GM13976 (cell line): ENCODE measurements around the gene DLEC1.

Experiments used
- DNase-seq: peaks from one replicate; pipeline ENCODE4 v3.0.0; 2012; ENCODE audit warnings: low spot score
- CTCF ChIP-seq: IDR thresholded peaks from 2 replicates; pipeline ENCODE4 v1.5.1; 2012; ENCODE audit warnings: borderline replicate concordance, mild to moderate bottlenecking; ENCODE audit not compliant: insufficient read depth; ENCODE audit errors: extremely low read depth, missing control alignments, control extremely low read depth
- in situ Hi-C: fragments of 300-500 bp; cut with MboI; formaldehyde crosslinking; loops from one replicate; pipeline ENCODE4 v1.12.0; 2022; ENCODE audit warnings: low sequenced_read_pairs, mixed read lengths, inconsistent platforms; ENCODE audit not compliant: unreplicated experiment

DLEC1 gene

GRCh38 chr3:38089163-38089562 is 50.2 kb downstream of the DLEC1 start:
- in situ Hi-C loops: no loop called here
- TF ChIP-seq CTCF: no peak
- DNase-seq: no peak

- no peak for TF ChIP-seq CTCF
- in situ Hi-C loops: no loop called here
- DNase-seq: no peak
Measured at GRCh38 chr3:38090453-38090852, 51.4 kb downstream of the DLEC1 start.

- TF ChIP-seq CTCF: no peak
- in situ Hi-C loops: no loop called here
- DNase-seq: no peak
Measured at GRCh38 chr3:38094999-38095398, 56.0 kb downstream of the DLEC1 start.

GRCh38 chr3:38095669-38096483 is 56.9 kb downstream of the DLEC1 start:
- TF ChIP-seq CTCF: no peak
- in situ Hi-C loops: no loop called here
- DNase-seq: no peak

GRCh38 chr3:38097446-38098375 is 58.7 kb downstream of the DLEC1 start:
- no peak for TF ChIP-seq CTCF
- DNase-seq: no peak
- in situ Hi-C loops: no loop called here

GRCh38 chr3:38098376-38098723 is 59.3 kb downstream of the DLEC1 start:
- in situ Hi-C loops: no loop called here
- TF ChIP-seq CTCF: no peak
- DNase-seq: no peak
